Gastrocnemius medialis (tissue), 4 donors: ENCODE results near the gene PPCS. TPM values are rescaled to one million over a fixed set of nuclear protein-coding genes. Genes with fewer than 3 reads are reported as not detected.
"Not testable (repeated sequence)": the region's sequence is repeated elsewhere in the genome, so short reads cannot be mapped to it uniquely, and the experiment has no call there.

Experiments
- ATAC-seq, 2 donors: fragments of 150-250 bp; one replicate each; pipeline ENCODE4 v1.9.1; 2016
- DNase-seq, 2 donors: peaks; one replicate each; pipeline ENCODE4 v3.0.0-alpha.2; 2019
- H3K27ac ChIP-seq, 4 donors: fragments of 200-600 bp; sonication (generic); 1 replicate in 1 of 4; 2 replicates in 3 of 4; pipeline ENCODE4 v1.5.1; 2016 to 2018; ENCODE audit warnings: mild to moderate bottlenecking in 2 of 4, moderate library complexity in 1 of 4
- H3K27me3 ChIP-seq, 3 donors: fragments of 200-600 bp; sonication (generic) in 2 of 3; 1 replicate in 1 of 3; 2 replicates in 2 of 3; pipeline versions ENCODE4 v1.5.1 to v1.6.0; 2016 to 2019; ENCODE audit warnings: mild to moderate bottlenecking in 1 of 3, moderate library complexity in 1 of 3
- H3K36me3 ChIP-seq, 2 donors: fragments of 200-600 bp; sonication (generic) in 1 of 2; one replicate each; pipeline ENCODE4 v1.5.1; 2017 to 2018
- H3K4me1 ChIP-seq, 2 donors: fragments of 200-600 bp; sonication (generic) in 1 of 2; one replicate each; pipeline ENCODE4 v1.5.1; 2016 to 2017; ENCODE audit warnings: mild to moderate bottlenecking in 2 of 2
- H3K4me3 ChIP-seq, 4 donors: fragments of 200-600 bp; sonication (generic) in 3 of 4; 1 replicate in 1 of 4; 2 replicates in 3 of 4; pipeline ENCODE4 v1.5.1; 2016 to 2019; ENCODE audit warnings: mild to moderate bottlenecking in 2 of 4
- H3K9me3 ChIP-seq, 3 donors: fragments of 200-600 bp; sonication (generic) in 2 of 3; 1 replicate in 1 of 3; 2 replicates in 2 of 3; pipeline ENCODE4 v1.5.1; 2016 to 2019
- CTCF ChIP-seq, 5 experiments: fragments of 450-650 bp in 3 of 5; fragments of 200-600 bp in 2 of 5; sonication (generic) in 2 of 5; IDR thresholded peaks in 4 of 5; conservative IDR thresholded peaks in 1 of 5; 1 replicate in 4 of 5; 2 replicates in 1 of 5; pipeline ENCODE4 v1.5.1; 2016 to 2019; ENCODE audit warnings: antibody characterized with exemption in 5 of 5, mild to moderate bottlenecking in 3 of 5, moderate library complexity in 3 of 5
- POLR2A ChIP-seq, 2 donors: fragments of 450-650 bp; IDR thresholded peaks; one replicate each; pipeline ENCODE4 v1.6.1; 2017; ENCODE audit warnings: antibody characterized with exemption in 2 of 2, mild to moderate bottlenecking in 2 of 2, moderate library complexity in 2 of 2
- in situ Hi-C, 4 donors: fragments of 200-750 bp; cut with MboI; loops; one replicate each; pipeline versions ENCODE4 v1.15.0 to v1.8.0; 2017; ENCODE audit warnings: low sequenced_read_pairs in 4 of 4
- intact Hi-C: fragments of 100-400 bp; cut with DNase I; formaldehyde crosslinking; loops from one replicate; pipeline ENCODE4 v1.15.1; 2023; ENCODE audit warnings: low total_unique reads
- total RNA-seq, 4 donors: library from RNA; depleted of rRNA; stranded (reverse); fragments of >200 nt; gene quantifications; one replicate each; pipeline versions ENCODE4 v1.1.0 to v1.2.3, GENCODE V29; 2016

The PPCS gene
- total RNA-seq, 4 donors from 2014 or later, result 31.7 to 55.1 (median 42.1) TPM

DNA sequence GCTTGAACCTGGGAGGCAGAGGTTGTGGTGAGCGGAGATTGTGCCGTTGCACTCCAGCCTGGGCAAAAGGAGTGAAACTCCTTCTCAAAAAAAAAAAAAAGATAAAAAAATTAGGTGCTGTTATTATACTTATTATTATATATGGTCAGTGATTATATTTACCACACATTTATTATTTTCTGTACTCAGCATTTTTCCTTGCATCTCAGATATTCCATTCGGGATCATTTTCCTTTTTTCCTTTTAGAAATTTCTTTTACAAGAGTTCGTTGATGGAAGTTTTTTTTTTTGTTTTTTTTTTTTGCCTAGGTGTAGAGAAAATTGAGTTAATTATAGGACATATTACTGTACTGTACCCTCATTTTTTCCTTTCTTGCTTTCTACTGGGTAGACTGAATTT is 20.3 kb downstream of the PPCS start:
- no peak for DNase-seq
- no peaks in the 10 kb centered on the region for H3K9me3 ChIP-seq
- no peak overlapping the region for H3K4me3 ChIP-seq
- intact Hi-C loops, result no loop called here
- H3K27me3 ChIP-seq, result no peaks in the 10 kb centered on the region
- no peaks in the 10 kb centered on the region for H3K4me1 ChIP-seq
- no peak for TF ChIP-seq POLR2A (IDR thresholded peaks at IDR 0.05)
- no peak for TF ChIP-seq CTCF (IDR thresholded peaks at IDR 0.05 in 4 of 5, conservative IDR thresholded peaks at IDR 0.05 in 1 of 5)
- in situ Hi-C loops, result no loop called here
- ATAC-seq, result no peak
- no peaks in the 10 kb centered on the region for H3K36me3 ChIP-seq
- H3K27ac ChIP-seq, result no peak overlapping the region

- H3K4me1 ChIP-seq, H3K36me3 ChIP-seq, in situ Hi-C loops, H3K9me3 ChIP-seq, H3K4me3 ChIP-seq, ATAC-seq, H3K27me3 ChIP-seq, H3K27ac ChIP-seq, DNase-seq, intact Hi-C loops: not testable (repeated sequence)
These were observed 21.0 kb downstream of the PPCS start for GRCh38 chr1:42477354-42477753.

DNA sequence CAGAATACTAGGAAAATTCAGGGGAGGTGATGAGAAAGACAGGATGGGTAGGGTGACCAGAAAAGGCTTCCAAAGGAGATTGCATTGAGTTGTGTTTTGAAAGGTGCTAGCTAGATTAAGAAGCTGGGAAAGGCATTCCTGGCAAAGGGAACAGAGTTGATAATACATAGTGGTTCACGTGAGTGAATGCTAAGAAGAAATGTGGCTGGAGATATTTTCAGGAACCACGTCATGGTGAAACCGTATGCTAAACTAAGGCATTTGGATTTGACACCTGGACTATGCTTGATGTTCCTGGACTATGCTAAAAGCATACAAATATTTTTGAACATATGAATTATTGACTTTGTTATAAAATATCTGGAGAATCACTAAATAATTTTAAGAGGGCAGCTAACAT is 21.4 kb downstream of the PPCS start:
- no peaks in the 10 kb centered on the region for H3K9me3 ChIP-seq
- DNase-seq (no peak), ATAC-seq (no peak)
- intact Hi-C loops (no loop called here), in situ Hi-C loops (no loop called here)
- no peak overlapping the region for H3K4me3 ChIP-seq
- H3K27me3 ChIP-seq, result no peaks in the 10 kb centered on the region
- TF ChIP-seq POLR2A (IDR thresholded peaks at IDR 0.05) (no peak), CTCF (IDR thresholded peaks at IDR 0.05 in 4 of 5, conservative IDR thresholded peaks at IDR 0.05 in 1 of 5) (no peak)
- no peak overlapping the region for H3K27ac ChIP-seq
- H3K36me3 ChIP-seq, result no peaks in the 10 kb centered on the region
- no peaks in the 10 kb centered on the region for H3K4me1 ChIP-seq

DNA sequence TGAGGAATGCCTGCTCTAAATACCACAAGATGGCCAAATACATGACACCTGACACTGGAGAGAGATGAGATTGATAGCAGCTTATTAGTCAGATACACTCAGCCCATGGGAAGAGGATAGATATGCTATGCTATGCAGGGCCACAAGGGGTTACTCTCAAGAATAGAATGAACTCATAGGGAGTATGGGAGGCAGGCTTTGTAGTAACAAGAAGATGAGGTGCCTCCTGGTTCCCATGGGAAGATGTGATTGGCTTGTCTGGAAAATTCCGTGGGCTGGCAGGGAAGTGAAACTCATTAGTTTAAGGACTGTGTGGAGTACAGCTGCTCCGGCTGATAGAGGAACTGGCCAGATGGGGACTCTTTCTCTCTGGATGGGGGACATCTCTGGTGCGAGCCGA is 23.3 kb downstream of the PPCS start:
- TF ChIP-seq POLR2A (IDR thresholded peaks at IDR 0.05) (no peak), CTCF (IDR thresholded peaks at IDR 0.05 in 4 of 5, conservative IDR thresholded peaks at IDR 0.05 in 1 of 5) (no peak)
- H3K27ac ChIP-seq, result no peak overlapping the region
- intact Hi-C loops, result no loop called here
- in situ Hi-C loops, result no loop called here
- DNase-seq (no peak), ATAC-seq (no peak)
- no peaks in the 10 kb centered on the region for H3K27me3 ChIP-seq
- H3K9me3 ChIP-seq, result no peaks in the 10 kb centered on the region
- no peaks in the 10 kb centered on the region for H3K4me1 ChIP-seq
- H3K36me3 ChIP-seq, result no peaks in the 10 kb centered on the region
- H3K4me3 ChIP-seq, result no peak overlapping the region

DNA sequence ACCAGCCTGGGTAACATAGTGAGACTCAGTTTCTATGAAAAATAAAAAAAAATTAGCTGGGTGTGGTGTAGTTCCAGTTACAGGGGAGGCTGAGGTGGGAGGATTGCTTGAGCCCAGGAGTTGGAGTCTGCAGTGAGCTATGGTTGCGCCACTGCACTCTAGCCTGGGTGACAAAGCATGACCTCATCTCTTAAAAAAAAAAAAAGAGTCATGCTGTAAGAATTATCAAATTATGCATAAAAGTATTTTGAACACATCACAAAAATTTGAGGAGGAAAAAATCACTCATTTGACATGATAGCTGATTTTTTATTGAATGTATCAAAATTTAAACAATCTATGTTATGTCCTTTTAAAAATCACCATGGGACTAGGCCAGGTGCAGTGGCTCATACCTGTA is 24.6 kb downstream of the PPCS start:
- intact Hi-C loops (no loop called here), in situ Hi-C loops (no loop called here)
- Histone ChIP-seq H3K4me1 (no peaks in the 10 kb centered on the region), H3K9me3 (no peaks in the 10 kb centered on the region), H3K36me3 (no peaks in the 10 kb centered on the region), H3K4me3 (no peak overlapping the region), H3K27me3 (no peaks in the 10 kb centered on the region), H3K27ac (no peak overlapping the region)
- ATAC-seq, result no peak
- TF ChIP-seq CTCF (IDR thresholded peaks at IDR 0.05 in 4 of 5, conservative IDR thresholded peaks at IDR 0.05 in 1 of 5) (no peak), POLR2A (IDR thresholded peaks at IDR 0.05) (no peak)
- no peak for DNase-seq
